ENCODE measurements around the gene SFXN5.
"Not testable (repeated sequence)": the region's sequence is repeated elsewhere in the genome, so short reads cannot be mapped to it uniquely, and the experiment has no call there.

SFXN5 gene

GRCh38 chr2:73078457-73079411, 7.2 kb upstream of the SFXN5 start:
- DNase-seq: no peak

GRCh38 chr2:73077424-73077795, 5.9 kb upstream of the SFXN5 start:
- no peak for DNase-seq

GRCh38 chr2:73076701-73077423, 5.3 kb upstream of the SFXN5 start:
- DNase-seq: no peak

- no peak for DNase-seq
Measured at GRCh38 chr2:73075477-73076373, 4.2 kb upstream of the SFXN5 start.

- DNase-seq: no peak
Measured at GRCh38 chr2:73074110-73075069, 2.9 kb upstream of the SFXN5 start.

- DNase-seq: no peak
Measured at GRCh38 chr2:73072416-73072815, 904 bp upstream of the SFXN5 start.

- no peak for DNase-seq
Measured at GRCh38 chr2:73072129-73072395, 550 bp upstream of the SFXN5 start.

GRCh38 chr2:73070643-73071359, 711 bp downstream of the SFXN5 start:
- DNase-seq: no peak

GRCh38 chr2:73069855-73070642, 1.5 kb downstream of the SFXN5 start:
- DNase-seq: no peak

GRCh38 chr2:73069041-73069854, 2.3 kb downstream of the SFXN5 start:
- no peak for DNase-seq

GRCh38 chr2:73068147-73068546, 3.4 kb downstream of the SFXN5 start:
- no peak for DNase-seq

- DNase-seq: no peak
Measured at GRCh38 chr2:73067043-73067442, 4.5 kb downstream of the SFXN5 start.

GRCh38 chr2:73065070-73065469, 6.4 kb downstream of the SFXN5 start:
- DNase-seq: not testable (repeated sequence)

GRCh38 chr2:73063909-73064875, 7.3 kb downstream of the SFXN5 start:
- DNase-seq: peak; percentile 88

- DNase-seq: no peak
Measured at GRCh38 chr2:73063472-73063871, 8.0 kb downstream of the SFXN5 start.

- DNase-seq: no peak
Measured at GRCh38 chr2:73059106-73059505, 12.4 kb downstream of the SFXN5 start.

GRCh38 chr2:73054980-73055379, 16.5 kb downstream of the SFXN5 start:
- DNase-seq: no peak

Measured in fibroblast of skin of right quadriceps (primary cell).